Measurements from ENCODE around the gene SDCBP2. TPM values are rescaled to one million over a fixed set of nuclear protein-coding genes. Genes with fewer than 3 reads are reported as not detected.
A peak's percentile ranks its signal among the peaks of the same experiment; 100 is the strongest.

The SDCBP2 gene
- total and polyA plus RNA-seq, 2 of the 8 experiments (the other 6 are each of a cell fraction or from before 2014, with no cell fraction given) = 4.2 to 6.7 TPM

DNA sequence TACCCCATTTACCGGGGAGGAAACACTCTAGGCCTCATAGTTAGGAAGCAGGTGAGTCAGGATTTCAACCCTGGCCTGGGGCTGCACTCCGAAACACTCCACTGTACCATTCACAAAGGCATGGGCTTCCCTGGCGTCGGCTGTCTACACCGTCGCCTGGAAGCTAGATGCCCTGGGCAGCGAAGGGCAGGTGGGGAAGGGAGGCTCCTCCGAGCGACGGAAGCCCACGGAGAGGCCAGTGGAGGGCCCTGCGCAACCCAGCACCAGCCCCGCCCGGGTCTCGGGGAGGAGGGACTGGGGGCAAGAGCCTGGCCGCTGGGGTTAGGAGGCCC lies 16.1 kb downstream of the SDCBP2 start:
- peaks cover 0 to 2% (median 0%) of the 10 kb centered on the region in 4 experiments; a peak in 4 of 7 replicates for H3K4me1 ChIP-seq (replicated peaks in 1 of 4; ENCODE audit: control insufficient read depth in 3 of 4, insufficient read depth in 4 of 4, low read length in 3 of 4)
- no peaks in the 10 kb centered on the region for H3K79me2 ChIP-seq (ENCODE audit: control insufficient read depth in 1 of 2, insufficient read depth in 2 of 2, low read length in 2 of 2)
- H3K4ac ChIP-seq (replicated peaks; ENCODE audit: insufficient read length, low read depth, low read length) = no peak overlapping the region
- H2AK5ac ChIP-seq (ENCODE audit: low read depth, low read length) = no peak overlapping the region
- no peak overlapping the region for H3K27ac ChIP-seq (ENCODE audit: low read depth, low read length)
- H3K18ac ChIP-seq (ENCODE audit: extremely low read depth, low read length) = peak overlapping the region; percentile 78; the same call in 1 of the 2 replicates
- FAIRE-seq = no peak
- peaks cover 0 to 12% (median 10%) of the 10 kb centered on the region in 4 experiments; a peak in 5 of 7 replicates for H3K27me3 ChIP-seq (replicated peaks in 1 of 4; ENCODE audit: control insufficient read depth in 3 of 4, extremely low read depth in 1 of 4, insufficient read depth in 3 of 4, low read length in 3 of 4)
- no peaks in the 10 kb centered on the region for H3K36me3 ChIP-seq (ENCODE audit: control insufficient read depth in 2 of 4, insufficient read depth in 4 of 4, low read length in 3 of 4)
- peak overlapping the region; percentile 3 for H4K91ac ChIP-seq (replicated peaks; ENCODE audit: insufficient read length, low read length)
- H2BK5ac ChIP-seq (ENCODE audit: low read depth, low read length) = no peak overlapping the region
- H3K79me1 ChIP-seq (ENCODE audit: low read depth, low read length) = no peaks in the 10 kb centered on the region
- H3K23ac ChIP-seq (ENCODE audit: insufficient read length) = no peak overlapping the region
- peak overlapping the region; percentile 44 to 92 for H3K4me2 ChIP-seq (ENCODE audit: insufficient read depth in 1 of 2, low read depth in 2 of 2, low read length in 2 of 2)
- H3K56ac ChIP-seq (replicated peaks; ENCODE audit: insufficient read length, low read depth, low read length) = no peak overlapping the region
- H3K23me2 ChIP-seq (ENCODE audit: low read depth, low read length) = peaks cover 3% of the 10 kb centered on the region; the same call in 1 of the 2 replicates
- H2BK15ac ChIP-seq (ENCODE audit: low read length) = peak overlapping the region; percentile 46; the same call in 1 of the 2 replicates
- peak overlapping the region in 3 of 4 experiments; percentile 20 to 46 (median 32); a peak in 3 of 7 replicates for H3K9ac ChIP-seq (replicated peaks in 1 of 4; ENCODE audit: extremely low read depth in 1 of 4, low read depth in 3 of 4, low read length in 3 of 4)
- H4K20me1 ChIP-seq (replicated peaks in 1 of 2; ENCODE audit: control insufficient read depth in 1 of 2, insufficient read depth in 2 of 2, low read length in 2 of 2) = no peaks in the 10 kb centered on the region
- peak overlapping the region; percentile 34 to 73 (median 58) for H3K4me3 ChIP-seq (ENCODE audit: extremely low read depth in 1 of 4, insufficient read depth in 2 of 4, low read depth in 3 of 4, low read length in 4 of 4)
- peak overlapping the region; percentile 82; the same call in 1 of the 2 replicates for H4K8ac ChIP-seq (ENCODE audit: extremely low read depth, insufficient read depth, low read length)
- WGBS, 2 experiments (ENCODE audit: extremely low coverage in 1 of 2, insufficient coverage in 1 of 2, insufficient read length in 1 of 2, insufficient replicate concordance in 2 of 2, low coverage in 1 of 2, low lambda C conversion rate in 2 of 2, missing lambda C conversion rate in 1 of 2) = 81% methylated on average over 7 of the region's 16 CpGs; no CpG with 5 or more reads in 1 of the 2 experiments
- no peak overlapping the region for H3K14ac ChIP-seq (ENCODE audit: insufficient read length)
- H2AFZ ChIP-seq (ENCODE audit: low read length) = peak overlapping the region; percentile 54; the same call in 1 of the 2 replicates
- ChIA-PET POLR2A (ENCODE audit: partially characterized antibody) (interaction anchor here (0.8 to 2.1 kb wide), 8 partner anchors 10 to 155 kb away, joined by 3 to 7 read pairs (median 3); partner anchors contain the start of gene SDCBP2), CTCF (ENCODE audit: partially characterized antibody) (interaction anchor here (0.6 to 2.5 kb wide), 49 partner anchors 8 to 559 kb away, joined by 3 to 28 read pairs (median 4); partner anchors contain the start of gene FKBP1A)
- no peak overlapping the region for H2BK20ac ChIP-seq (ENCODE audit: low read length)
- H2BK120ac ChIP-seq (replicated peaks; ENCODE audit: low read depth, low read length) = no peak overlapping the region
- H4K5ac ChIP-seq (ENCODE audit: insufficient read length, low read depth, low read length) = no peak overlapping the region
- DNase-seq (ENCODE audit: low read depth in 1 of 2, low spot score in 2 of 2) = no peak
- no peak overlapping the region for H2BK12ac ChIP-seq (ENCODE audit: low read depth, low read length)
- no peaks in the 10 kb centered on the region for H3K9me3 ChIP-seq (ENCODE audit: insufficient read depth in 2 of 2, low read depth in 1 of 2, low read length in 1 of 2)
- TF ChIP-seq TAF7 (optimal IDR thresholded peaks at IDR 0.05; ENCODE audit: borderline replicate concordance, low read depth, low read length) = no peak

All from H1 (cell line).